HEK293 (cell line): ENCODE measurements around the gene SHISA5.

Source experiments
- REPIN1 ChIP-seq: fragments of 450-650 bp; formaldehyde crosslinking; IDR thresholded peaks from 2 replicates; pipeline ENCODE4 v1.5.1; 2017; ENCODE audit warnings: missing biosample characterization, missing genetic modification characterization, low read depth
- SP7 ChIP-seq: fragments of 450-650 bp; formaldehyde crosslinking; IDR thresholded peaks from 2 replicates; pipeline ENCODE4 v1.5.1; 2016; ENCODE audit warnings: missing biosample characterization, missing genetic modification characterization
- ZNF146 ChIP-seq: fragments of 450-650 bp; formaldehyde crosslinking; IDR thresholded peaks from 2 replicates; pipeline ENCODE4 v1.5.1; 2016; ENCODE audit warnings: missing biosample characterization, missing genetic modification characterization
- ZNF214 ChIP-seq: fragments of 450-650 bp; formaldehyde crosslinking; IDR thresholded peaks from 2 replicates; pipeline ENCODE4 v1.5.1; 2017; ENCODE audit warnings: missing biosample characterization, mild to moderate bottlenecking, missing genetic modification characterization, borderline replicate concordance
- TF ChIP-seq, protein P1 (sequence below): fragments of 450-650 bp; formaldehyde crosslinking; IDR thresholded peaks from 2 replicates; pipeline ENCODE4 v1.5.1; 2016; ENCODE audit warnings: missing biosample characterization, missing genetic modification characterization

- TF ChIP-seq, protein P1, sequence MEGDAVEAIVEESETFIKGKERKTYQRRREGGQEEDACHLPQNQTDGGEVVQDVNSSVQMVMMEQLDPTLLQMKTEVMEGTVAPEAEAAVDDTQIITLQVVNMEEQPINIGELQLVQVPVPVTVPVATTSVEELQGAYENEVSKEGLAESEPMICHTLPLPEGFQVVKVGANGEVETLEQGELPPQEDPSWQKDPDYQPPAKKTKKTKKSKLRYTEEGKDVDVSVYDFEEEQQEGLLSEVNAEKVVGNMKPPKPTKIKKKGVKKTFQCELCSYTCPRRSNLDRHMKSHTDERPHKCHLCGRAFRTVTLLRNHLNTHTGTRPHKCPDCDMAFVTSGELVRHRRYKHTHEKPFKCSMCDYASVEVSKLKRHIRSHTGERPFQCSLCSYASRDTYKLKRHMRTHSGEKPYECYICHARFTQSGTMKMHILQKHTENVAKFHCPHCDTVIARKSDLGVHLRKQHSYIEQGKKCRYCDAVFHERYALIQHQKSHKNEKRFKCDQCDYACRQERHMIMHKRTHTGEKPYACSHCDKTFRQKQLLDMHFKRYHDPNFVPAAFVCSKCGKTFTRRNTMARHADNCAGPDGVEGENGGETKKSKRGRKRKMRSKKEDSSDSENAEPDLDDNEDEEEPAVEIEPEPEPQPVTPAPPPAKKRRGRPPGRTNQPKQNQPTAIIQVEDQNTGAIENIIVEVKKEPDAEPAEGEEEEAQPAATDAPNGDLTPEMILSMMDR (tag by site-specific recombination): no peak
- TF ChIP-seq ZNF214 (tag by site-specific recombination) (no peak), ZNF146 (tag by site-specific recombination) (no peak), SP7 (tag by site-specific recombination) (no peak), REPIN1 (no peak)
Observed at GRCh38 chr3:48466386-48467109, 37.4 kb downstream of the SHISA5 start.
